Astrocyte (in vitro differentiated cells and primary cell): ENCODE results near the gene PSRC1. TPM values are rescaled to one million over a fixed set of nuclear protein-coding genes. Genes with fewer than 3 reads are reported as not detected.

Experiments
- DNase-seq: peaks from one replicate; pipeline ENCODE4 v3.0.0-alpha.2; 2010; ENCODE audit warnings: low read depth
- FAIRE-seq: peaks from 2 replicates; lab custom pipeline; 2011; peaks lifted over from hg19 to GRCh38; lab: Jason Lieb, UNC
- H2AFZ ChIP-seq: 2 replicates; pipeline ENCODE4 v1.6.0; 2012; ENCODE audit warnings: low read depth, low read length, inconsistent platforms
- H3K27ac ChIP-seq: 2 replicates; pipeline ENCODE4 v1.5.1; 2011; ENCODE audit warnings: low read depth, low read length, inconsistent platforms
- H3K27me3 ChIP-seq: 2 replicates; pipeline ENCODE4 v1.6.0; 2011; ENCODE audit warnings: low read length, inconsistent platforms; ENCODE audit not compliant: insufficient read depth
- H3K36me3 ChIP-seq: 2 replicates; pipeline ENCODE4 v1.5.1; 2011; ENCODE audit warnings: low read length, inconsistent platforms; ENCODE audit not compliant: insufficient read depth
- H3K4me1 ChIP-seq: 2 replicates; pipeline ENCODE4 v1.5.1; 2011; ENCODE audit warnings: low read length, inconsistent platforms; ENCODE audit not compliant: insufficient read depth
- H3K4me2 ChIP-seq: 2 replicates; pipeline ENCODE4 v1.6.0; 2012; ENCODE audit warnings: low read length, inconsistent platforms
- H3K4me3 ChIP-seq: 2 replicates; pipeline ENCODE4 v1.5.1; 2011; ENCODE audit warnings: low read depth, mild to moderate bottlenecking, low read length, inconsistent platforms; ENCODE audit not compliant: insufficient read depth
- H3K79me2 ChIP-seq: 2 replicates; pipeline ENCODE4 v1.6.0; 2012; ENCODE audit warnings: mild to moderate bottlenecking, low read length, inconsistent platforms; ENCODE audit not compliant: insufficient read depth
- H3K9ac ChIP-seq: 2 replicates; pipeline ENCODE4 v1.6.0; 2012; ENCODE audit warnings: mild to moderate bottlenecking, low read length, inconsistent platforms
- H3K9me3 ChIP-seq: 2 replicates; pipeline ENCODE4 v1.5.1; 2012; ENCODE audit warnings: low read depth, mild to moderate bottlenecking, low read length, inconsistent platforms; ENCODE audit not compliant: insufficient read depth
- H4K20me1 ChIP-seq: 2 replicates; pipeline ENCODE4 v1.6.0; 2012; ENCODE audit warnings: low read length, inconsistent platforms; ENCODE audit not compliant: insufficient read depth
- H3K27ac Mint-ChIP-seq: one replicate; pipeline ENCODE4 v1.8.0; 2021; ENCODE audit warnings: mild to moderate bottlenecking, mixed read lengths; ENCODE audit not compliant: unreplicated experiment
- H3K27me3 Mint-ChIP-seq: one replicate; pipeline ENCODE4 v1.8.0; 2021; ENCODE audit warnings: low read depth, mixed read lengths; ENCODE audit not compliant: unreplicated experiment
- H3K36me3 Mint-ChIP-seq: one replicate; pipeline ENCODE4 v1.8.0; 2021; ENCODE audit warnings: low read depth, mixed read lengths; ENCODE audit not compliant: unreplicated experiment
- H3K4me1 Mint-ChIP-seq: one replicate; pipeline ENCODE4 v1.8.0; 2021; ENCODE audit warnings: low read depth, mixed read lengths; ENCODE audit not compliant: unreplicated experiment
- H3K4me3 Mint-ChIP-seq: one replicate; pipeline ENCODE4 v1.8.0; 2021; ENCODE audit warnings: mild to moderate bottlenecking, moderate library complexity, mixed read lengths; ENCODE audit not compliant: unreplicated experiment
- H3K9me3 Mint-ChIP-seq: one replicate; pipeline ENCODE4 v1.8.0; 2021; ENCODE audit warnings: mild to moderate bottlenecking, mixed read lengths; ENCODE audit not compliant: unreplicated experiment
- CTCF ChIP-seq: IDR thresholded peaks from 2 replicates; pipeline ENCODE4 v1.5.1; 2011; ENCODE audit warnings: low read depth, mild to moderate bottlenecking, inconsistent platforms, low read length, moderate library complexity; ENCODE audit not compliant: insufficient read depth
- EZH2 ChIP-seq: IDR thresholded peaks from 2 replicates; pipeline ENCODE4 v1.6.1; 2012; ENCODE audit warnings: mild to moderate bottlenecking, low read length, inconsistent platforms; ENCODE audit not compliant: insufficient read depth
- total RNA-seq: library from RNA; stranded (reverse); gene quantifications from 2 replicates; pipeline ENCODE4 v1.2.1, GENCODE V29; 2021

Gene PSRC1
- total RNA-seq, 1 donor from 2014 or later: 7.7 TPM

GRCh38 chr1:109248444-109248796 is 34.5 kb downstream of the PSRC1 start:
- no peaks in the 10 kb centered on the region for H3K9me3 Mint-ChIP-seq
- H3K4me3 Mint-ChIP-seq: no peak overlapping the region
- H3K27me3 ChIP-seq: no peaks in the 10 kb centered on the region
- H2AFZ ChIP-seq: no peak overlapping the region
- peaks cover 4% of the 10 kb centered on the region for H3K4me1 Mint-ChIP-seq
- H3K4me3 ChIP-seq: no peak overlapping the region
- TF ChIP-seq CTCF: no peak
- TF ChIP-seq EZH2: no peak
- H3K36me3 Mint-ChIP-seq: peaks cover 9% of the 10 kb centered on the region
- H3K27ac Mint-ChIP-seq: no peak overlapping the region
- no peaks in the 10 kb centered on the region for H4K20me1 ChIP-seq
- H3K9me3 ChIP-seq: no peaks in the 10 kb centered on the region
- H3K27me3 Mint-ChIP-seq: peaks cover 6% of the 10 kb centered on the region
- no peak overlapping the region for H3K4me2 ChIP-seq
- peaks cover 2% of the 10 kb centered on the region for H3K79me2 ChIP-seq
- peaks cover 13% of the 10 kb centered on the region for H3K4me1 ChIP-seq
- no peaks in the 10 kb centered on the region for H3K36me3 ChIP-seq
- H3K27ac ChIP-seq: no peak overlapping the region
- DNase-seq (no peak), FAIRE-seq (no peak)
- H3K9ac ChIP-seq: no peak overlapping the region

GRCh38 chr1:109247401-109248365 is 35.3 kb downstream of the PSRC1 start:
- no peak for DNase-seq
- H3K79me2 ChIP-seq: peaks cover 2% of the 10 kb centered on the region
- no peak overlapping the region for H3K4me3 ChIP-seq
- H4K20me1 ChIP-seq: no peaks in the 10 kb centered on the region
- Mint-ChIP-seq H3K9me3 (no peaks in the 10 kb centered on the region), H3K27me3 (peaks cover 6% of the 10 kb centered on the region), H3K4me1 (peaks cover 8% of the 10 kb centered on the region), H3K27ac (no peak overlapping the region), H3K4me3 (no peak overlapping the region), H3K36me3 (peaks cover 6% of the 10 kb centered on the region)
- no peaks in the 10 kb centered on the region for H3K27me3 ChIP-seq
- TF ChIP-seq CTCF: no peak
- no peak for TF ChIP-seq EZH2
- H3K36me3 ChIP-seq: no peaks in the 10 kb centered on the region
- no peak overlapping the region for H3K27ac ChIP-seq
- no peak overlapping the region for H3K9ac ChIP-seq
- no peak overlapping the region for H2AFZ ChIP-seq
- H3K9me3 ChIP-seq: no peaks in the 10 kb centered on the region
- FAIRE-seq: no peak
- no peak overlapping the region for H3K4me2 ChIP-seq
- H3K4me1 ChIP-seq: peaks cover 9% of the 10 kb centered on the region

GRCh38 chr1:109246141-109246551 is 36.8 kb downstream of the PSRC1 start:
- Histone ChIP-seq H3K36me3 (no peaks in the 10 kb centered on the region), H3K4me3 (no peak overlapping the region), H2AFZ (no peak overlapping the region), H3K9me3 (no peaks in the 10 kb centered on the region), H3K27me3 (no peaks in the 10 kb centered on the region), H3K4me1 (peaks cover 12% of the 10 kb centered on the region), H3K9ac (no peak overlapping the region), H3K79me2 (no peaks in the 10 kb centered on the region), H4K20me1 (peaks cover 7% of the 10 kb centered on the region), H3K27ac (no peak overlapping the region), H3K4me2 (no peak overlapping the region)
- Mint-ChIP-seq H3K36me3 (no peaks in the 10 kb centered on the region), H3K27me3 (peaks cover 6% of the 10 kb centered on the region), H3K4me1 (peaks cover 21% of the 10 kb centered on the region), H3K27ac (no peak overlapping the region), H3K4me3 (no peak overlapping the region), H3K9me3 (no peaks in the 10 kb centered on the region)
- DNase-seq (no peak), FAIRE-seq (no peak)
- TF ChIP-seq CTCF (no peak), EZH2 (no peak)
